Activated T-cell treated with anti-CD3 and anti-CD28 coated beads for 24 hours (primary cell): ENCODE results near the gene UBN2.

Experiments used
- DNase-seq: peaks from one replicate; pipeline ENCODE4 v3.0.0-alpha.2; 2020; ENCODE audit warnings: low read depth

UBN2 gene

GRCh38 chr7:139232377-139232717 is 1.3 kb downstream of the UBN2 start:
- DNase-seq: peak; percentile 2

- no peak for DNase-seq
Measured at GRCh38 chr7:139232904-139233303, 1.9 kb downstream of the UBN2 start.

DNA sequence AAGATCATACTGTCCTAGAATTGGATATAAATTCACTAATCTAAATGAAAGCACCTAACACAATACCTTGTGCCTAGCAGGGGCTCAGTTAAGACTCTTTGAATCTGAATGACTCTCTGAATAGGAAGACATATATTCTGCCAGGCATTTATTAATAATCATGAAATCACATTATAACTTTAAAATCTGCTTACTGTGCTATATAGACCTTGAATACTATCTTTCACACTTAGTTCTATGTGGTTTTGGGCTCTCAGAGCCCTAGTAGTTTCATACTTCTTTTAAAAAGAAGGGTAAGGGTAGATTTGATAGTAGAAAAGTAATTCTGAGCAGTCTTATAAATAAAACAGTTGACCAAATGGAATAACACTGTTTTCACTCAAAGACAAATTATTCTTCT is 10.2 kb downstream of the UBN2 start:
- no peak for DNase-seq

- no peak for DNase-seq
Measured at GRCh38 chr7:139242741-139243281, 11.8 kb downstream of the UBN2 start.

GRCh38 chr7:139245401-139245800 is 14.4 kb downstream of the UBN2 start:
- DNase-seq: no peak

DNA sequence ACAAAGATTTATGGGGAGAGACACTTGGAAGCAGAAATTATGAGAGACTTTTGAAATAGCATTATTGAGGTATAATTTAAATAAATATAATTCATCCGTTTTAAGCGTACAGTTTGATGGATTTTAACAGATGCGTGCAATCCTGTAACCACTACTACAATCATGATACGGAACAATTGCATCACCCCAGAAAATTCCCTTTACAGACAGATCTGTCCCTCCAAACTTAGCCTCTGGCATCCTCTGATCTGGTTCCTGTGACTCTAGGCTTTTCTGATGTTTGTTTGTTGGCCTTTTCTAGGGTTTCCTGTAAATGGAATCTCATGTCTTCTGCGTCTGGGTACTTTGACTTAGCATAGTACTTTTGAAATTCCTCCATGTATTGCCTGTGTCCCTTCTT is 15.5 kb downstream of the UBN2 start:
- no peak for DNase-seq

GRCh38 chr7:139246905-139247304 is 15.9 kb downstream of the UBN2 start:
- DNase-seq: no peak

DNA sequence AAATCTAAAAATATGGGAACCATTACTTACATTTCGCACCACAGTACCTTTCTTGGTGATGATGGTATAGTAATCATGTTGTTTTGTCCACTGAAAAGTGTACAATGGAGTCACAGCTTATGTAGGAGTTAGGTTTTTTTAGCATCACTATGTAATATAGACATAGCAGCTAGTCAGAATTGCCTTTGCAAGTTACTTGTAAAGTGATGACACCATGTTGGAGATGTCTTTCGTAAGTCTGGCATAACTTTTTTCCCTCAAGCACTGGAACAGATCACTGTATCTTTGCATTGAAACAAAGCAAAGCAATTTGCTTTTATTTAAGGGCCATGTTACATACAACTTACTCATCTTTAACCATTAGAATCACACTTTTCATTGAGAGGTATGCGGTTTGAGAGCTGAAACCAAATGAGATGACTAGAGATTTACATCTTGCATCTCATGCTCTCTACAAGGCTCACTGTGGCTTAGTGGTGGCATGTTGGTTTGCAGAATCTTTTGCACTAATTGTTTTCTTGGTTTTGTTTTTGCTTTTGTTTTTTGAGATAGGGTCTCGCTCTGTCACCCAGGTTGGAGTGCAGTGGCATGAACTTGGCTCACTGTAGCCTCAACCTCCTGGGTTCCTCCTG is 18.3 kb downstream of the UBN2 start:
- DNase-seq: no peak

DNA sequence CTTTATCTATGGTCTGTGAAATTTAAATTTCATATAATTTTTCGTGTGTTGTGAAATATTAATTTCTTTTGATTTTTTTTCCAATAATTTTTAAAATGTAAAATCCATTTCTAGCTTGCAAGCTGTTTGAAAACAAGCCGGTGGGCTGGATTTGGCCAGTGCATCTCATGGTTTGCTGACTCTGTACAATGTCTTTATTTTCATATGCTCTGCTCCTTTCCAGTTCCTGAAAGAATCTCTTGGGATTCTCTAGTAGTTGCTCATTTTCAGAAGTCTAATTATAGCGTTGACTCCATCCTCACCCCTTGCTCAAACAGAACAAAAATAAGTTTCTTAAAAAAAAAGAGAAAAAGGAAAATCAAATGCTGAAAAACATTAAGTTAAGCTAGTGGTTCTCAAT is 21.4 kb downstream of the UBN2 start:
- no peak for DNase-seq

GRCh38 chr7:139254281-139254680 is 23.2 kb downstream of the UBN2 start:
- DNase-seq: no peak

DNA sequence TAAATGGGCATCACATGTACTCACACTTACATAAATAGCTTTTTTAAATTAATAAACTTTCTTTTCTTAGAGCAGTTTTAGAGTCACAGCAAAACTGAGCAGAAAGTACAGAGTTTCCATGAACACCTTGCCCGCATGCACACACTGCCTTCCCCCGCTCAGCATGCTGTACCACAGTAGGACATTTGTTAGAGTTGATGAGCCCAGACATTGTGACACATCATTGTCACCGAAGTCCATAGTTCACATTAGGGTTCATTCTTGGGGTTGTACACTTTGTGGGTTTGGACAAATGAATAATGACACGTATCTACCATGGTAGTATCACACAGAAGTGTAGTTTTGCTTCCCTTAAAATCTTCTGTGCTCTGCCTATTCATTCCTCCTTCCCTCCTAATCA is 23.7 kb downstream of the UBN2 start:
- DNase-seq: no peak

- no peak for DNase-seq
Measured at GRCh38 chr7:139255290-139255689, 24.3 kb downstream of the UBN2 start.

- DNase-seq: no peak
Measured at GRCh38 chr7:139259142-139259541, 28.1 kb downstream of the UBN2 start.

GRCh38 chr7:139264220-139264619 is 33.2 kb downstream of the UBN2 start:
- DNase-seq: no peak

DNA sequence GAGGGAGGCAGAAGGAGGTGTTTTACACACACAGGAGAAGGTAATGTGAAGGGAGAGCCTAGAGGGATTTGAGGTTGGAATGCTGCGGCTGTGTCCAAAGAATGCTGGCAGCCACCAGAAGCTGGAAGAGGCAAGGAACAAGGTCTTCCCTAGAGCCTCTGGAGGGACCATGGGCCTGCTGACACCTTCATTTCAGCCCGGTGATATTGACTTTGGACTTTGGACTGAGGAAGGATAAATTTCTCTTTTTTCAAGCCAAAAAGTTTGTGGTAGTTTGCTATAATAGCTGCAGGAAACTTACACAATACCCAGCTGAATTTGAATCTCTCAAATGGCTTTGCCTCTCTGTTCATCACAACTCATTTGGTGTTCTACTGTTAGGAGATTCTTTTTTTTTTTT is 34.6 kb downstream of the UBN2 start:
- no peak for DNase-seq

- no peak for DNase-seq
Measured at GRCh38 chr7:139271718-139272628, 40.9 kb downstream of the UBN2 start.

- DNase-seq: no peak
Measured at GRCh38 chr7:139284252-139284896, 53.3 kb downstream of the UBN2 start.

- no peak for DNase-seq
Measured at GRCh38 chr7:139286144-139286543, 55.1 kb downstream of the UBN2 start.

GRCh38 chr7:139292821-139293220 is 61.8 kb downstream of the UBN2 start:
- no peak for DNase-seq

DNA sequence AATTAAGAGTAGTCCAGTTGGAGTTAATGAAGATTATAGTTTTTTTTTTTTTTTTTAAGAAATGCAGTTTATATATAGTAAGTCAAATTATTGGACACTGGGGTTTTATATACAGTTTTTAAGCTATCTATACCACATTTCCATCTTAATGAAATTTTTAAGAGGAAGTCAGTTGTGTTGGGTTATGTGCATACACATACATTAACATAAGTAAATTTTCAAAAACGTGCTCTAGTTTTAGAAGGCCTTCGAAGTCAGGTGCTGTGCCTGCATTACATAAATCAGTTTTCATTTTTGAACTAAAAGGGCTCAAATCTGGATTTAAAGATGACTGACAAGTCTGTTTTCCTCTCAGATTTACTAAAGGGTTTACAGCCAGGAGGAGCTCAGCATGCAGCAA is 62.5 kb downstream of the UBN2 start:
- DNase-seq: no peak

- no peak for DNase-seq
Measured at GRCh38 chr7:139294241-139294640, 63.2 kb downstream of the UBN2 start.

DNA sequence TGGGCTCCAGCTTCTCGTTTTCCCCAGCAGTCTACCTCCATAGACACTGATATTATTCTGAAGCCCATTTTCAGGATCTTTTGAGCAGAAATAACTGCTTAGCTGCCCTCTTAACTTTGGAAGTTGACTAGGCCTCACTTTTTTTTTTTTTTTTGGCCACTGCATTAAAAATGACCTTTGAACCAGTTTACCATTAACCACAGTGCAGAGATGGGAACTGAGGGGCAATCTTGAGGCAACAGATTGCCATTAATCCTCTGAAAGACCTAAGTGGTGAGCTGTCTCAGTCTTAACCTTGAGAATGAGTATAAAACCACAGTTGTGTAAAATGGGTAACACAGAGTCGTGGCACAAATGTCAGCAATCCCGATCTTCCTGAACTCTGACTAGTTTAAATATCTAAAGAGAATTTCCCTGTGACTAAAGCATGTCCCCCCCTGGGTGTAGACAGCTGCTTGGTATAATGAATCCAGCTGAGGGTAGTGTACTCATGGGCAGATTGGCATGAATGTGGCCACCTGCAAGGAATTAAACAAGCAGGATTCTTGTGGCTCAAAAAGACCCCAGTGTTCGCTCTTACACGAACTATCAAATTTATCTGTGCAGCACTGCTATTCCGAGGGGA is 64.0 kb downstream of the UBN2 start:
- DNase-seq: no peak

GRCh38 chr7:139297795-139298194 is 66.8 kb downstream of the UBN2 start:
- DNase-seq: no peak
